Measurements from ENCODE around the gene EGFR.
"Not testable (repeated sequence)": the region's sequence is repeated elsewhere in the genome, so short reads cannot be mapped to it uniquely, and the experiment has no call there.

EGFR gene

DNA sequence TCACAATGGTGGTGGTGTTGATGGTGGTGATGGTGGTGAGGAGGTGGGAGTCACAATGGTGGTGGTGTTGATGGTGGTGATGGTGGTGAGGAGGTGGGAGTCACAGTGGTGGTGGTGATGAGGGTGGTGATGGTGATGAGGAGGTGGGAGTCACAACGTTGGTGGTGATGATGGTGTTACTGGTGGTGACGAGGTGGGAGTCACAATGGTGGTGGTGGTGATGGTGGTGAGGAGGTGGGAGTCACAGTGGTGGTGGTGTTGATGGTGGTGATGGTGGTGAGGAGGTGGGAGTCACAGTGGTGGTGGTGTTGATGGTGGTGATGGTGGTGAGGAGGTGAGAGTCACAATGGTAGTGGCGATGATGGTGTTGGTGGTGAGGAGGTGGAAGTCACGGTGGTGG, 148.5 kb downstream of the EGFR start:
- DNase-seq (ENCODE audit: low read depth in 2 of 2) = not testable (repeated sequence)

DNA sequence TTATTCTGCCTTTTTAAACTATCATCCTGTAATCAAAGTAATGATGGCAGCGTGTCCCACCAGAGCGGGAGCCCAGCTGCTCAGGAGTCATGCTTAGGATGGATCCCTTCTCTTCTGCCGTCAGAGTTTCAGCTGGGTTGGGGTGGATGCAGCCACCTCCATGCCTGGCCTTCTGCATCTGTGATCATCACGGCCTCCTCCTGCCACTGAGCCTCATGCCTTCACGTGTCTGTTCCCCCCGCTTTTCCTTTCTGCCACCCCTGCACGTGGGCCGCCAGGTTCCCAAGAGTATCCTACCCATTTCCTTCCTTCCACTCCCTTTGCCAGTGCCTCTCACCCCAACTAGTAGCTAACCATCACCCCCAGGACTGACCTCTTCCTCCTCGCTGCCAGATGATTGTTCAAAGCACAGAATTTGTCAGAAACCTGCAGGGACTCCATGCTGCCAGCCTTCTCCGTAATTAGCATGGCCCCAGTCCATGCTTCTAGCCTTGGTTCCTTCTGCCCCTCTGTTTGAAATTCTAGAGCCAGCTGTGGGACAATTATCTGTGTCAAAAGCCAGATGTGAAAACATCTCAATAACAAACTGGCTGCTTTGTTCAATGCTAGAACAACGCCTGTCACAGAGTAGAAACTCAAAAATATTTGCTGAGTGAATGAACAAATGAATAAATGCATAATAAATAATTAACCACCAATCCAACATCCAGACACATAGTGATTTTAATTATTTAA, 151.7 kb downstream of the EGFR start:
- DNase-seq (ENCODE audit: low read depth in 2 of 2) = no peak

GRCh38 chr7:55171157-55171556, 152.3 kb downstream of the EGFR start:
- no peak for DNase-seq (ENCODE audit: low read depth in 2 of 2)

DNA sequence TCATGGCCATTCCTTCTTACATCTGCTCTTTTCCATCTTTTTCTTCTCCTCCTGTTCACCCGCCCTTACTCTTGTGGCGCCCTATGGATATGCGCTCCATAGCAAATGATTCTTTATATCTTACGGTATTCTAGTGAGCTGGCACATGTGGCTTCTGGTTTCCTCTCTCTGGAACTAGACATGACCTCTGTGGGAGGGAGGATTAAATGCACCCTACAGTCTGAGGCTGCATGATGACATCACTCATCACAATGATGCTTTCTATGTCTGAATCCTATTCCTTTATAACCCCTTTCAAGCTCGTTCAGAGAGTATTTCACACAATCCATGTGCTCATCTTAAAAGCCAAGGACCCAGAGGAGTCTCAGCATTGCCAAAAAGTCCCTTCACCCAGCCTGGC, 153.3 kb downstream of the EGFR start:
- DNase-seq (ENCODE audit: low read depth in 2 of 2) = no peak

GRCh38 chr7:55172881-55173609, 154.2 kb downstream of the EGFR start:
- DNase-seq (ENCODE audit: low read depth in 2 of 2) = no peak

- DNase-seq (ENCODE audit: low read depth in 2 of 2) = no peak
Observed at GRCh38 chr7:55173671-55174070, 154.9 kb downstream of the EGFR start.

DNA sequence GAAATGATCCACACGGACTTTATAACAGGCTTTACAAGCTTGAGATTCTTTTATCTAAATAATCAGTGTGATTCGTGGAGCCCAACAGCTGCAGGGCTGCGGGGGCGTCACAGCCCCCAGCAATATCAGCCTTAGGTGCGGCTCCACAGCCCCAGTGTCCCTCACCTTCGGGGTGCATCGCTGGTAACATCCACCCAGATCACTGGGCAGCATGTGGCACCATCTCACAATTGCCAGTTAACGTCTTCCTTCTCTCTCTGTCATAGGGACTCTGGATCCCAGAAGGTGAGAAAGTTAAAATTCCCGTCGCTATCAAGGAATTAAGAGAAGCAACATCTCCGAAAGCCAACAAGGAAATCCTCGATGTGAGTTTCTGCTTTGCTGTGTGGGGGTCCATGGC, 155.6 kb downstream of the EGFR start:
- no peak for DNase-seq (ENCODE audit: low read depth in 2 of 2)

DNA sequence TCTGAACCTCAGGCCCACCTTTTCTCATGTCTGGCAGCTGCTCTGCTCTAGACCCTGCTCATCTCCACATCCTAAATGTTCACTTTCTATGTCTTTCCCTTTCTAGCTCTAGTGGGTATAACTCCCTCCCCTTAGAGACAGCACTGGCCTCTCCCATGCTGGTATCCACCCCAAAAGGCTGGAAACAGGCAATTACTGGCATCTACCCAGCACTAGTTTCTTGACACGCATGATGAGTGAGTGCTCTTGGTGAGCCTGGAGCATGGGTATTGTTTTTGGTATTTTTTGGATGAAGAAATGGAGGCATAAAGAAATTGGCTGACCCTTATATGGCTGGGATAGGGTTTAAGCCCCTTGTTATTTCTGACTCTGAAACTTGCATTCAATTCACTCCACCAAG, 156.0 kb downstream of the EGFR start:
- no peak for DNase-seq (ENCODE audit: low read depth in 2 of 2)

GRCh38 chr7:55177068-55177530, 158.3 kb downstream of the EGFR start:
- no peak for DNase-seq (ENCODE audit: low read depth in 2 of 2)

GRCh38 chr7:55177589-55178261, 158.9 kb downstream of the EGFR start:
- no peak for DNase-seq (ENCODE audit: low read depth in 2 of 2)

GRCh38 chr7:55178292-55178862, 159.6 kb downstream of the EGFR start:
- no peak for DNase-seq (ENCODE audit: low read depth in 2 of 2)

DNA sequence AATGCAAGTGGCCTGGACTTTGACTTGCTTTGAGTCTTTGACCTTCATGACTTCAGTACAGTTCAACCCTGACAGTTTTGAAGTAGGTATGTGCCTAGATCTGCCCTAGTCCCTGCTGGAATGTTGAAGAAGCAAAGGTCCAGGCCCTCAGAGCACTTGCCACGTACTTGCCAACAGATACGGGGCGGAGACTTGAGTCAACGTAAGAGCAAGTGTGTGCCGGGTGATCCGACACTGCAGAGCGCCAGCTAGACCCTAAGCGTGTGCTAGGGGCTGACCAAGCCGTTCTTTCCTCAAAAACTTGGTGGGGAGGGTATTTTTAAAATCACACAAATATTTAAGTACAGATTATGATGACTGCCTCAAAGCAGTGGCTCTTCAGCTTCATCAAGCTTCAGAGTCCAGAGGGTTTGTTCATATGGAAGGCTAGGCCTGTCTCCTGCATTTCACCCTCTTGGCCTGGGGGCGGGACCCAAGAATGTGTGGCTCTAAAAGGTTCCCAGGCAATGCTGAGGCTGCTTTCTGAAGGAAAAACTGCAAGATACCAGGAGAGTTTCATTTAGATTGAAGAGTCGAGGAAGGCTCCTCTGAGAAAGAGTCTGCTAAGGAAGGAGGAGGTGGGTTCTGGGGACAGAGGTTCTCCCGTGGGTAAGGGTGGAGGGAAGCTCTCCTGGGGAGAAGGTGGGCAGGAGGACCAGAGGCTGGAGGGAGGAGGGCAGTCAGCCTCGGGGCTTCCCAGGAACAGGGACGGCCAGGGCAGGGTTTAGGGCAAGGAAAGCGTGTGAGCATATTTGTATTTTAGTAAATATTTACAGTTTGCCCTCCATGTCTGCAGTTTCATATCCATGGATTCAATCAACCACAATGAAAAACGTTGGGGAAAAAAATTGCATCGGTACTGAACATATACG, 160.3 kb downstream of the EGFR start:
- DNase-seq (ENCODE audit: low read depth in 2 of 2) = no peak

GRCh38 chr7:55179931-55180682, 161.3 kb downstream of the EGFR start:
- DNase-seq (ENCODE audit: low read depth in 2 of 2) = no peak

- DNase-seq (ENCODE audit: low read depth in 2 of 2) = no peak
Observed at GRCh38 chr7:55180963-55181542, 162.2 kb downstream of the EGFR start.

DNA sequence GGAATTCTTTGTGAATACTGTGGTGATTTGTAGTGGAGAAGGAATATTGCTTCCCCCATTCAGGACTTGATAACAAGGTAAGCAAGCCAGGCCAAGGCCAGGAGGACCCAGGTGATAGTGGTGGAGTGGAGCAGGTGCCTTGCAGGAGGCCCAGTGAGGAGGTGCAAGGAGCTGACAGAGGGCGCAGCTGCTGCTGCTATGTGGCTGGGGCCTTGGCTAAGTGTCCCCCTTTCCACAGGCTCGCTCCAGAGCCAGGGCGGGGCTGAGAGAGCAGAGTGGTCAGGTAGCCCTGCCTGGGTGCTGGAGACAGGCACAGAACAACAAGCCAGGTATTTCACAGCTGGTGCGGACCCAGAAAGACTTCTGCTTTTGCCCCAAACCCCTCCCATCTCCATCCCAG, 162.9 kb downstream of the EGFR start:
- DNase-seq (ENCODE audit: low read depth in 2 of 2) = no peak

GRCh38 chr7:55183897-55184296, 165.1 kb downstream of the EGFR start:
- no peak for DNase-seq (ENCODE audit: low read depth in 2 of 2)

DNA sequence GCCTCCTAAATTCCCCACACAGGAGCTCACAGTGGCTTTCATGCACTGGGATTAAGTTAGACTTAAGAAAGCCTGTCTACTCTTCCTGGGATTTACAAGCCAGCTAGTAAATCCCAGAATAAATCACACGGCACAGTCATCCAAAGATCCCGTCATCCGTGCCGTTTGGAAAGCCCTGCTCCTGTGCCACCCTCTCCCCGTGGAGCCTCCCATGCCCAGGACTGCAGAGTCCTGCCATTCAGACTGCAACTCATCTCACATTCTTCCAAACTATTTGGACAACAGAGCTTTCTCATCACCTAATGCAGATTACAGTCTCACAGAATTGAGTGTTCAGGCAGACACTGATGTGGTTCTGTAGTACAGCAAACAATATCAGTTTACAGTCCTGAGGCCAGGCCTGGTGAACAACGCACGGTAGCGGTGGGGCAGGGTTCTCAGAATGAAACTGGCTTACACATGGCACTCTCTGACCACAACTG, 166.5 kb downstream of the EGFR start:
- no peak for DNase-seq (ENCODE audit: low read depth in 2 of 2)

- DNase-seq (ENCODE audit: low read depth in 2 of 2) = no peak
Observed at GRCh38 chr7:55185941-55186609, 167.3 kb downstream of the EGFR start.

- no peak for DNase-seq (ENCODE audit: low read depth in 2 of 2)
Observed at GRCh38 chr7:55187701-55188491, 169.1 kb downstream of the EGFR start.

Data from stimulated activated CD8-positive, alpha-beta memory T cell treated with anti-CD3 and anti-CD28 coated beads, Interleukin-2, amount 100 ng/mL, for 48 hours (primary cell).